Measurements from ENCODE around the gene KRT36.

DNA sequence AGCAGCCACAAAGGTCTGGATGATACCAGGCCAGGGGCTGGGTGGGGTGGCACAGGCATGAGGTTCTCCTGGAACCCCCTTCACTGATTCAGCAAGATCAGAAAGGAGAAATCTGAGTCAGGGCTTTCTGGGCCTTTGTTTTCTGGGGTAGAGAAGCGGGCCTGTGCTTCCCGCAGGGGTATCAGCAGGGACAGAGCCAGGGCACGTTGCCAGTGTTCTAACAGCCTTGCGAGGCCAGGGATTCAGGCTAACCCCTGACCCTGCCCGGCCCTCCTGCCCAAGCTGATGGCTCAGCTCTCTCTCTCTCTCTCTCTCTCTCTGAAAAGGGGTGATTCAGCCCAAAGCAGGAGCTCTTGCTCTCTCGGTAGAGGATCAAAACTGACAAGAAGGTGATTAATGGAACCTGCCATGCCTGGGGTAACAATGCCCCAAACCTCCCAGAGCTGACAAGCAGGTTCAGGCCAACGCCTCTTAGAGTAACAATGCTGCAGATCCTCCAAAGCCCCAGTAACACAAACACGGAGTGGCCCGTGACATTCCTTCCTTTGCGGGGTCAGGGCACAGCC lies 17.7 kb upstream of the KRT36 start:
- TF ChIP-seq, protein P1, sequence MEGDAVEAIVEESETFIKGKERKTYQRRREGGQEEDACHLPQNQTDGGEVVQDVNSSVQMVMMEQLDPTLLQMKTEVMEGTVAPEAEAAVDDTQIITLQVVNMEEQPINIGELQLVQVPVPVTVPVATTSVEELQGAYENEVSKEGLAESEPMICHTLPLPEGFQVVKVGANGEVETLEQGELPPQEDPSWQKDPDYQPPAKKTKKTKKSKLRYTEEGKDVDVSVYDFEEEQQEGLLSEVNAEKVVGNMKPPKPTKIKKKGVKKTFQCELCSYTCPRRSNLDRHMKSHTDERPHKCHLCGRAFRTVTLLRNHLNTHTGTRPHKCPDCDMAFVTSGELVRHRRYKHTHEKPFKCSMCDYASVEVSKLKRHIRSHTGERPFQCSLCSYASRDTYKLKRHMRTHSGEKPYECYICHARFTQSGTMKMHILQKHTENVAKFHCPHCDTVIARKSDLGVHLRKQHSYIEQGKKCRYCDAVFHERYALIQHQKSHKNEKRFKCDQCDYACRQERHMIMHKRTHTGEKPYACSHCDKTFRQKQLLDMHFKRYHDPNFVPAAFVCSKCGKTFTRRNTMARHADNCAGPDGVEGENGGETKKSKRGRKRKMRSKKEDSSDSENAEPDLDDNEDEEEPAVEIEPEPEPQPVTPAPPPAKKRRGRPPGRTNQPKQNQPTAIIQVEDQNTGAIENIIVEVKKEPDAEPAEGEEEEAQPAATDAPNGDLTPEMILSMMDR (IDR thresholded peaks at IDR 0.05): no peak
- no peak for TF ChIP-seq ZFX (IDR thresholded peaks at IDR 0.05; ENCODE audit: borderline replicate concordance)
